Mucosa of gallbladder (tissue), 1 donor: ENCODE results near the gene HOXD3. TPM values are rescaled to one million over a fixed set of nuclear protein-coding genes. Genes with fewer than 3 reads are reported as not detected.

ENCODE experiments used
- DNase-seq: peaks from one replicate; pipeline ENCODE4 v3.0.0-alpha.2; 2020; ENCODE audit warnings: low spot score
- total RNA-seq: library from RNA; stranded (reverse); gene quantifications from one replicate; pipeline ENCODE4 v1.2.1, GENCODE V29; 2021
- donor health status: DM: no; HTN: no; CAD: no.

HOXD3 gene
- total RNA-seq, result 3.2 TPM

DNA sequence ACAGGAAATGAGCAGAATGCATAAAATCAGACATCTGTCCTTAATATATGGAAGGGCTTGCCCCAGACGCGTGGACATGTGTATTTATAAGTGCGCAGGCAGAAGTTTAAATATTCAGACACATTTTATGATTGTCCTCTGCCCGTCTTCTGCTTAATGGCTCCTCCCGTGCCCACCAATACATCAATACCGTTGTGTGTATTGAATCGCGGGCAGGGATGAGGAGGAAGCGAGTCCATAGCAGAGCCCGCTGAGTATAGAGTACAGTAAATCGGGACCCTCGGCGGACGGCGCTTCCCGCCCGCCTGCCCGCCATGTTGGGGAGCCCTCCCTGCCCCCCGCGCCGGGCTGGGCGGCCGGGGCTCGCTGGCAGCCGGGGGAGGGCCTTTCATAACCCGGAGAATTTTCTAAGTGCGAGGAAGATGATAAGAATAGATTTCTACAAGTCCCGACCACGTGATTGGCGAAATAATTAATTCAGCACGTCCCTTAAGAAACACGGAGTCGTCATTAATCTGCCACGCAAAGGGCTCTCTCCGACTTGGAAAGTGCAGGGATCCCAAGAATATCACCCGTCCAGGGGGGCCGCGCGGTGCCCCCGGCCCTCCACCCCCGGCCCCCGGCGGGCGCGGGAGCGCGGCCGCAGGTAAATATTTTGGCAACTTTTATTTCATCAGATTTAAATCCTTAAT is at the start of gene HOXD3:
Gene HOXD3, plus strand, starts transcription at position 501 of the 692 bp plus-strand sequence. CDS start 11,808 bp downstream, outside the sequence.
- DNase-seq, result no peak

DNA sequence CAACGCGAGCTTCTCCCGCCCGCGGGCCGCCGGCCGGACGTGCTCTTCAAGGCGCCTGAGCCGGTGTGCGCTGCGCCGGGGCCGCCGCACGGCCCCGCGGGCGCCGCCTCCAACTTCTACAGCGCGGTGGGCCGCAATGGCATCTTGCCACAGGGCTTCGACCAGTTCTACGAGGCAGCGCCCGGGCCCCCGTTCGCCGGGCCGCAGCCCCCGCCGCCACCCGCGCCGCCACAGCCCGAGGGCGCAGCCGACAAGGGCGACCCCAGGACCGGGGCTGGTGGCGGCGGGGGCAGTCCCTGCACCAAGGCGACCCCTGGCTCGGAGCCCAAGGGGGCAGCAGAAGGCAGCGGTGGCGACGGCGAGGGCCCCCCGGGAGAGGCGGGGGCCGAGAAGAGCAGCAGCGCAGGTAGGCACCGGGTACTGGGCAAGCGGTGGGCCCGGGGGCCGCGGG is 49.4 kb upstream of the HOXD3 start:
- DNase-seq, result no peak

DNA sequence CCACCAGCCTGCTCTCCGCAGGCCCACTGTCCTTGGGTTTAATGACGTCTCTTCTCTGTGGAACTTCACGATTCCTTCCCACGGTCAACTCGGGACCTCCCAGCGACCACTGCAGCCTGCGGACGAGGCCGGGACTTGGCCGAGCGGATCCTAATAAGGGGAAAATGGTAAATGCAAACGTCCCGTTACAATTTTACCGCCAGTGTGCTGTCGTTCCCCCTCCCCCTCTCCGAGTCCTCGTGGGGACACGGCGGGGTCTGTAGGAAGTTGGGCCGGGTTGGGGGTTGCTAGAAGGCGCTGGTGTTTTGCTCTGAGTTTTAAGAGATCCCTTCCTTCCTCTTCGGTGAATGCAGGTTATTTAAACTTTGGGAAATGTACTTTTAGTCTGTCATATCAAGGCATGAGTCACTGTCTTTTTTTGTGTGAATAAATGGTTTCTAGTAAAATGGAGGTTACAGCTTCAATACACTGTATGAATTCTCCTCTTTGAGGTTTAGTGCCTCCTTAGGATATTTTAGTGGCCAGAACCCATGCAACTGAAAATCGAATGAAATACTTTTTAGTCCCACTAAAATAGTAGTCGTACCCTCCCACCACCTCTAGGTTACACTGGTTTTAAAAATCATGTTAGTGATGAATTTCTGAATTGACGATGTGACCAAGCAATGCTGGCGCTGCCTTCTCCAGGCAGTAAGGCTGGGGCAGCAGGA is 47.8 kb upstream of the HOXD3 start:
- no peak for DNase-seq

DNA sequence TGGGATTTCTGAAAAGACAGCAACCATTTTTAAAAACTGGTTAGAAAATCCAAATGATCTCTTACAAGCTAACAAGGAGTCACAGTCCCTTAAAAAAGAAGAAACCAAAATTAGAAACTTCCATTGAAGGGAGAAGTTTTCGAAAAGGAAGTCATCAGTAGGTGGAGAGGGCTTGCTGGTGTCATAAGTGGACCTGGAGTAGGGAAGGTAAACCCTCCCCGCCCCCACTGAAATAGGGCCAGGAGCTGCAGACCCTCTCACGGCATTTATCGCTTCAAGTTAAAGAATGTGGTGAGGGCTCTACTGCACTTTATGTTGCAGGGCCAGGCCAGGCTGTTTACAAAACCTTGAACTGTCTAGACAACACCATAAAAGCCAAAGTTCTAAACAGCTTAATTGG is 47.2 kb upstream of the HOXD3 start:
- no peak for DNase-seq

DNA sequence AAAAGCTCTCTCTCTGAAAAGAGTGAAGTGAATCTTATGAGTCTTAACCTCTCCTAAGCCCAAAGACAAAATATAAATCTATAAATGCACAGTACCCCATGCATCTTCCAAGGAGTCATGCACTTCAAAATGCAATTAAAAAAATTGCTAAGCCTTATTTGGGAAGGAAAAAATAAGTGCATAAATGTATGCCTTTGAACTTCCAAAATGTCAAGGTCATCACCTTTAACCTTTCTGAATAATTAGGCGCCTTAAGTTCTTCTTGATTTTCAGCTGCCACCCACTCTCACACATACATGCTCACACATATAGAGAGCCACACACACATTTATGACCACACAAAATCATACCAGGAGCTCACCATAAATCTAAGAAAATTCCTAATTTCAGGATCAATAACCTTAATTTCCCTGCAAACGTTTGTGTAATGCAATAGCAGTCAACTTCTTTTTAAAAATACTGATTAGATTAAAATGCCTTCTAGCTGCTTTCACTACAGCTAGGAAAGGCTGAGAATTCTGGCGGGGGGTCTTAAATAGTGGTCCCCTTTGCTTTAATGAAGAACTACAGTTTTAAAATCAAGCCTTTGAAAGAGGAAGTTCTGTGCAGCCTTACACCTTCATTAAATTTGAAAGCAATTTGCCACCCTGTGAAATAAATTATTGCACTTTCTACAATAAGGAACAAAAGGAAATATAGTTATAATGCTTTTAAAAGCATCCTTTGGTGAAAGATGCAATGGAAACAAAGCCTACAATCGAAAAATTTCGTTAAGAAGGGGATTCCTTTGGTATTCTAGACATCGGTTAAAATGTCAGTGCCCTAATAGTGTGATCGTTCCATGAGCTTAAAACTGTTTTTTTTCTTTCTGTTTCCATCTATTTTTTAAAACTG is 46.4 kb upstream of the HOXD3 start:
- DNase-seq, result no peak

DNA sequence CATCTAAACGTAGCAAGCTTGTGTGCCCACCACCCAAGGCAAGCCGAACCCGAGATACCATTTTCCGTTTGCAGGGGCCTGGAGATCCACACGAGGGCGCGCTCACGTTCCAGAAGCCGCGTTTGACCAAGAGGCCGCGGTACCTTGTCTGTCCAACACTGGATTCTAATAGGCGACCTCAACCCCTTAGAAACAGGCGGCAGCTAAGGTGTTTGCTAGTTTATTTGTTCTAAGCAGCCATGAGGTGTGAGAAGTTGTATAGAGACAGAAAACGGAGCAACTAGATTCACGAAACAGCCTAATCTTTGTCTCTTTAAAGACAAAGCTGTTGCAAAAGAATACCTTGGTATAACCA is 45.8 kb upstream of the HOXD3 start:
- DNase-seq, result no peak

DNA sequence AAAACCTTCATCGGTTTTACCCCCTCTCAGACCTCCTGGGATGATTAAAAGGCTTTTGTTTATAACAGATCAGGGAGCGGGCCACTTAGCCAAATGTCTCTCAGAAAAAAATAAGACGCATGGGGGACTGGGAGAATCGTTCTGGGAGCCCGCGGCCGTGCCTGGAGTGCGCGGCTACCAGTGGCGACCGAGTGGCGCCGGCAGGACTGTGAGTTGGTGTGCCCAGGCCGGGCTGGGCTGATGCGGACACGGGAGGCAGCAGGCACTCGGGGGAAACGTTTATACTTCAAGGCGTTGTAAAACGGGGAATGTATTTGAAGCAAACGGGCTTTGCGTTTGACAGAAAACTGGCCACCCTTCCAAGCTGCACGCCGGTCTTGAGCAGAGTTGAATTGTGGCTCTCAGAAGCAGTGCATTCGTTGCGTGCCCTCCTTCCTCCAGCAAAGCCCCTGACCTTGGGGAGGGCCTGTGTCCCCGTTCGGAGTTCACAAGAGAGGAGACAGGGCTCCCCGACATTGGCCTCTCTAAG is 45.2 kb upstream of the HOXD3 start:
- no peak for DNase-seq

DNA sequence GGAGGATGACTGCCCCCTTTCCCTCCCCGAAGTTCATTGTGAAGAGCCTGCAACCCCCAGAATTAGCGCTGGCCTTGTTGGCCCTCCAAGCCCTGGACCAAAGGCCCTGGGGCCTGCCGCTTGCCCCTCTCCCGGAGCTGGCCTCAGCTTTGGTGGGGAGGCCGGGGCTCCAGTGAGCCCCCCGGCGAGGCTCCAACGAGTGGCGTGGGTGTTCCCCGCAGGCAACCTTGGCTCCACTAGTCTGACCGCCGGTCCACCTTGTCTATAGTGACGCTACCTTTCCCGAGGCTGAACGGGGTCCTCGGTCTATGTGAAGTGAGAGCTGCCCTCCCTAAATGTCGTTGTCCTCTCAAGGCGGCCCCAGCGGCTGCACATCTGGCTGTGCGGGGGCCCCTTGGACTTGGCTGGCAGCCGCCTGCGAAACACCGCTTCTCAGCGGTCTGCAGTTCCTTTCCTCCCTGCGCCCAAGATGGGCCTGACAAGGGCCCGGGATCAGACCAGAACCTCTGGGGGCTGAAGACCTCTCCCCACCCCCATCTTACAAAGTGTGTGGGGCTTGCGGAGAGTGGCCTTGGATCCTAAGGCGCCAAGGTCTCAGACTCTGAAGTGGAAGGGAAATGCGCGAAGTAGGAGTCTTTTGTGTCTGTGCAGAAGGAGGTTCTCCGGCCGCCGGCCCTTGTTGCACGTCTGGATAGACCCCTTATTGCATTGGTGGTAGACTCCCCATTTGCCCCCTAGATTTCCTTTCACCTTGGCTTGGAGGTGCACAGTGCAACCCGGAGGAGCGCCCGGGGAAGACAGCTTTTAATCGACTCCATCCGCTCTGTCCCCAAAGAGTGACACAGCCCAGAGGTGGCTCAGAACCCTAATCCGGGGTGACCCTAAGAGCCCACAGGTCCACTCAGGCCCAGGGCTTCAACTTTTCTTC is 44.5 kb upstream of the HOXD3 start:
- no peak for DNase-seq

DNA sequence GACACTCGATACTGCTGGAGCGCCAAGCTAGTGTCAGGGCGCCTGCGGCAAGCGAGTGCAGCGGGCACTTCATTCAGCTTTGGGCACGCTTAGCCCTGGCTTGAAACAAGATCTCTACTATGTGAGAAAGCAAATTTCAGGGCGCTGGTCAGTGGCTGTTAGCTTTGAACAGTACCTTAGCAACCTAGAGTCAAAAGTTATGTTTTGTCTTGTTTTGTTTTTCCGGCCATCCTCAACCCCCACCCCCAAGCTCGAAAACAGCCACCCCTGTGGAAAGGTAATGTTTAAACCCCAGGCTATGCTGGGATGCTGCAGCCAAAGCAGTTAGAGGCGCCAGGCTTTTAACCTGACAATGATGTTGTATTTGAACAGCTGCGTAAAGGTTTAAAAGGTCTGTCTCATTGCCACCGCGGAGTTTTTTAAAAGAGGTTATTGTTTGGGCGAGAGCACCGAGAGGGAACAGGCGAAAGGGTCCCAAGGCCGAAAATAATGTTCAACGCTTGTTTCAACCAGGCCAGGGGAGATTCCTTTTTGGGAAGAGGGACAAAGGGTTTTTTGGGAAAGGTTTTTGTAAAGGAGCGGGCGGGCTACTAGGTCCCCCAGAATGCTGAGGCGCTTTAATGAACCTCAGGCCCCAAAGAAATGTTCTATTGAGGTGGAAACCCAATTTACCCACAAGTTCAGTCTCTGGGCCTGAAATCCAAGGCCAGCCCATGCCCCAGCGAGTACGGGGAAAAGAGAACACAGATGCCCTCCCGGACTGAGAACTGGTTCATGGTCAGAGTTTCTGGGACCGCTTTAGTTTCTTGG is 42.8 kb upstream of the HOXD3 start:
- DNase-seq, result no peak

DNA sequence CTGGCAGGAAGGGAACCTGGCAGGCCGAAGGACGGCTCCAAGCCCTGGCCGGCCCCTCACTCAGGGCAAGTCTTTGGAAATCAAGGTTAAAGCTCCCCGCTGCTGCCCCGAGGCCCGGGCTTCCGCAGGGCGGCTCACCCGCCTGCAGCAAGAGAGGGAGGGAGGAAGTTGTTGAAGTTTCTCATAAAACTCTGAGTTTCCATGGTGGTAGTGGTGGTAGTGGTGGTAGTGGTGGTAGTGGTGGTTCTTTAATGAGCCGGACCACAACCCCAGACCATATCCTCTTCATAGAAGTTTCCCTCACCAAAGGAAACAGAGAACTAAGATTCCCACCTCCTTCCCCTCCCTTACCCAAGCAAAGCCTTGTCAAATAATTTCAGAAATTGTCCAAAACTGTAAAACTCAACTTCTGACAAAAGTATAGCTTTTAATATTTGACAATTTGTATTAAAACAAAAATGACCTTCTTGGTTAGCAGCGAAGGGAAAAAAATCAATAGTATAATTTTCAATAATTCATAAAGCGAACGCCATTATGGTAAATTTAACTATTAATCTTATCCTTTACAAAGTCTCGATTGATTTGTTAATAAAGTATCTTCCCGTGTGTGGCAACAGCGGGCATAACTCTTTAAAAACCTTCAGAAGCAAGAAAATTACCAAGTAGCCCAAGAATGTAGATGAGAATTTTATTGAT is 42.0 kb upstream of the HOXD3 start:
- DNase-seq, result no peak

DNA sequence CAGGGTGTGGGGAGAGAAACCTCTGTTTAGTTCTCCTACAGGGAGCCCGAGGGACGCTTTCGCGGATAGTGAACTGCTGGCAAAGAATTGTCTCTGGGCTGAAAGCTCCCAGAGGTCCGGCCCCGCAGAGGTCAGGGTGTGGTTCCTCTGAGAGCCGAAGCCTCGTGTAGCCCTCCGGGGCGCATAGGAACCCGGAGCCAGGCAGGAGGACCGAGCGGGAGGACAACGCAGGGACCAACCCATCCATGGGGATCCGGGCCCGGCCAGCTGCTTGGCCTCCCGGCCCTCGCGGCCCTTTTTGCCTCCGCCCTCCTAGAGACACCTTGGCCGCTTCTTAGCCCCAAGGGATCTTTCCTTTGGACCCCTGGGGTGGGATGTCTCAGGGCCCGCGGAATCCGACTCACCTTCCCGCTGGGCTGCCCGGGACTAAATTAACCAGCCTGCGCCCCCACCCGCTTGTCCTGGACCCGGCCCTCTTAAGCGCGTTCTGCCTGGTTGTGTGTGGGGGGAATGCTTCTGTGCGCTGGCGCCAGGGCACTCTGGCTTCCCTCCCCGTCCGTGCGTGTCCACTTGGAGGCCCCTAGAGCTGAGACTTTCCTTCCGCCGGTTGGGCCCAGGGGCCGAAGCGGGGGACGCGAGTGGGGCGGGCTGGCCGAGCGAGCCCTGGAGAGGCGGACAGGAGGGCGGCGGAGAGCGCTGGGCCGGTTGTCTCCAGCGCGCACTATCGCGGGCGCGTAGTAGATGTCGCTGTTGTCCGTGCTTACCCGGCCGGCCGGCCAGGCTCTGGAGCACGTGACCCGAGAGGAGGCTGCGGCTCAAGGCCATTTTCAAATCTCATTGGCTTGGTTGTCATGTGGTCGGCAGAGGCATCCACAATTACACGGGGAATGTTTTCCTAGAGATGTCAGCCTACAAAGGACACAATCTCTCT is 41.0 kb upstream of the HOXD3 start, which contains the start of gene HOXD10:
Gene HOXD10, plus strand, starts transcription at position 896 of the 931 bp plus-strand sequence. CDS start 56 bp downstream, outside the sequence.
- no peak for DNase-seq

DNA sequence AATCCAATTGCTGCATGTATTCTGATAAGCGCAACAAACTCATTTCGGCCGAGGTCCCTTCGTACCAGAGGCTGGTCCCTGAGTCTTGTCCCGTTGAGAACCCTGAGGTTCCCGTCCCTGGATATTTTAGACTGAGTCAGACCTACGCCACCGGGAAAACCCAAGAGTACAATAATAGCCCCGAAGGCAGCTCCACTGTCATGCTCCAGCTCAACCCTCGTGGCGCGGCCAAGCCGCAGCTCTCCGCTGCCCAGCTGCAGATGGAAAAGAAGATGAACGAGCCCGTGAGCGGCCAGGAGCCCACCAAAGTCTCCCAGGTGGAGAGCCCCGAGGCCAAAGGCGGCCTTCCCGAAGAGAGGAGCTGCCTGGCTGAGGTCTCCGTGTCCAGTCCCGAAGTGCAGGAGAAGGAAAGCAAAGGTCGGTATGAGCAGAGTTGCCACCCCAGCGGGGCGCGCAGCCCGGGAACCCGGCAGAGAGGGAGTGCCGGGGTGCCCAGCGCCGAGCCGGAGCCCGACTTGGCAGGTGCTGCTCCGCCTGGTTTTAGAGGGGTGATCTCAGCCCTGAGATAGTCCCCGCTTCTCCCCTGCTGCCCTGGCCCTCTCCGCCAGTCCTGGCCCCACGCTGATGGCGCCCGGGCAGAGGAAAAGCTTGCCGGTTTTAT is 39.8 kb upstream of the HOXD3 start:
- DNase-seq, result no peak

DNA sequence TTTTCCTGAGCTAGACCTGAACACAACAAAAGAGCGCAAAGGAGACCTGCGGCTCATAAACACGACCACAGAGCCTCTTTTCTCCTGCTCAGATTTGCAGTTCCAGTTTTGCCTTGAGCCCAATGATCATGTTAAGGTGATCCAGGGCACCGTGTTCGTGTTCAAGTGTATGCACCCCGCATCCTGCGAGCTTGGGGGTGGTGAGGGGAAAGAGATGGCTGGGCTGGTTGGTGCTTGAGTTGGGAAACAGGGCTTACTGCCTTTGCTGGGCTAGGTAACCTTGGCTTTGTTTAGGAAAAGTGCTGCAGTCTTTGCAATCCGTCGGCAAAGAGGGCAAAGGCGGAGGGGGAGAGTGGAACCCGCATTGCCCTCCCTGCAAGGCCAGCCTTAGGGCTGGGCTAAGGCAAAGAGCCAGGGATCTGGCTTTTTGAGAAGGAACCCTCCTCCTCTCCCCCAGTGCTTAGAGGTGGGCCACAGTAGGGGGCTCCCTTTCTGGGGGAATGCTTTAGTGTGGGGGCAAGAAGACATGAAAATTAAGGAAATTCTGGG is 39.2 kb upstream of the HOXD3 start:
- DNase-seq, result no peak

DNA sequence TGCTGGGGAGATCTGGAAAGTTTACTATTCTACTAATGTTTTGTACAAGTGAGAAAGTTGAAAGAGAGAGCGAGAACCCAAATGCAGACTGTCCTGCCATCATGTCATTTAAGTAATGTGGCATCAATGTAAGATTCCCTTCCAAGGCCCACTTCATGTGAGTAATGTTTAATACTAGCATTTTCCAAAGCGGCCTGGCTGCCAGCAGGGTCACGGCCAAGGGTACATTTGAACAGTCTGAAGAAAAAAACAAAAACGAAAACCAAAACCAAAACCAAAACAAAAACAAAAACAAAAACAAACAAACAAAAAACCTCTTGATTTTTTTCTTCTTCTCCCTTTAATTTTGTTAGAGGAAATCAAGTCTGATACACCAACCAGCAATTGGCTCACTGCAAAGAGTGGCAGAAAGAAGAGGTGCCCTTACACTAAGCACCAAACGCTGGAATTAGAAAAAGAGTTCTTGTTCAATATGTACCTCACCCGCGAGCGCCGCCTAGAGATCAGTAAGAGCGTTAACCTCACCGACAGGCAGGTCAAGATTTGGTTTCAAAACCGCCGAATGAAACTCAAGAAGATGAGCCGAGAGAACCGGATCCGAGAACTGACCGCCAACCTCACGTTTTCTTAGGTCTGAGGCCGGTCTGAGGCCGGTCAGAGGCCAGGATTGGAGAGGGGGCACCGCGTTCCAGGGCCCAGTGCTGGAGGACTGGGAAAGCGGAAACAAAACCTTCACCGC is 38.3 kb upstream of the HOXD3 start:
- DNase-seq, result no peak

DNA sequence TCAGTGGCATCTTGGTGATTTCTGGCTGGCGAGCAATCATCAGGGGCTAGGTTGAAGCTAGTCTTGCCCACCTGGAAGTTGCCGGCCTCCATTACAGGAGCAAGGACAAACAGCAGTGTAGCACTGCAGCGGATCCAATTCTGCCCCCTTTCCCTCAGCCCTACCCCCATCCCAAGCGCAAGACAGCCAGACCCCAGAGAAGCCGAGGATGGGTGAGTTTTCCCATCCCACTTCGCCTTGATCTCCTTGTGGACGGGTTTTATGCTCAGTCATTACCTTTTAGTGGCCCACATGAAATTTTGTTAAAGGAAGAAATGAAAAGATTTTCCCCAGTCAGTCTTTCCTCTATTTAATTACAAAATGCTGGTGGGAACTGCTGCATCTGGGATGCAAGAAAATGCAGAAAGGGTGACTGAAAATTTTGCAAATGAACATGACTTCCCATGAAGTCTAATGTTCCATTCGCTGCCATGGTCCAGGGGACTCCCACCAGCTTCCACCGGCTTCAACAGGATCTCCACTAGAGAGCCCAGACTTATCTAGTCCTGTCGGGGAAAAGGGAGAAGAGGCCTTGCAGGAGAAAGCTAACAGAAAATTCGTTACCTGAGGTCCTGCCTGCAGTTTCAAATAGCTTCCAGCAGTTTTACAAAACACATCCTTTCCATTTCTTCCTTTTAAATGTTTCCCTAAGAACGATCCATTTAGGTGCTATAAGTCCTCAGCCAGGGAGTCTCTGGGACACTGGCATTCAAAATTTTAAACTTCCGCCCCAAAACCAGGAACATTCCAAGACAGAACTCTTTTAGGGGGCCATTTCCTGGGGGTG is 36.5 kb upstream of the HOXD3 start:
- DNase-seq, result no peak
